Smooth muscle cell (in vitro differentiated cells): ENCODE measurements around the gene ZNF516. TPM values are rescaled to one million over a fixed set of nuclear protein-coding genes. Genes with fewer than 3 reads are reported as not detected.
A peak's percentile ranks its signal among the peaks of the same experiment; 100 is the strongest.

Source experiments
- DNase-seq: peaks from one replicate; lab custom pipeline; 2025; ENCODE audit not compliant: unreplicated experiment; lab: John Stamatoyannopoulos, UW
- H2AFZ ChIP-seq: fragments of 200-600 bp; sonication (generic); 2 replicates; pipeline ENCODE4 v1.6.0; 2016; ENCODE audit warnings: antibody characterized with exemption, low read depth, mild to moderate bottlenecking
- H3F3A ChIP-seq: fragments of 200-600 bp; sonication (generic); 2 replicates; pipeline ENCODE4 v1.6.0; 2017; ENCODE audit warnings: antibody characterized with exemption, low read depth
- H3K27ac ChIP-seq: fragments of 200-600 bp; sonication (generic); 2 replicates; pipeline ENCODE4 v1.5.1; 2016; ENCODE audit warnings: low read depth, mild to moderate bottlenecking
- H3K27me3 ChIP-seq: fragments of 200-600 bp; sonication (generic); 2 replicates; pipeline ENCODE4 v1.6.1; 2016; ENCODE audit warnings: low read depth, mild to moderate bottlenecking
- H3K36me3 ChIP-seq: fragments of 200-600 bp; sonication (generic); 2 replicates; pipeline ENCODE4 v1.5.1; 2016; ENCODE audit warnings: low read depth
- H3K4me1 ChIP-seq: fragments of 200-600 bp; sonication (generic); 2 replicates; pipeline ENCODE4 v1.5.1; 2016; ENCODE audit warnings: low read depth
- H3K4me2 ChIP-seq: fragments of 200-600 bp; sonication (generic); 2 replicates; pipeline ENCODE4 v1.6.0; 2016; ENCODE audit warnings: mild to moderate bottlenecking
- H3K4me3 ChIP-seq: fragments of 200-600 bp; sonication (generic); 2 replicates; pipeline ENCODE4 v1.5.1; 2016; ENCODE audit warnings: mild to moderate bottlenecking
- H3K79me2 ChIP-seq: fragments of 200-600 bp; sonication (generic); 2 replicates; pipeline ENCODE4 v1.6.0; 2016; ENCODE audit warnings: low read depth, mild to moderate bottlenecking
- H3K9ac ChIP-seq: fragments of 200-600 bp; sonication (generic); 2 replicates; pipeline ENCODE4 v1.6.0; 2016; ENCODE audit warnings: low read depth
- H3K9me3 ChIP-seq: fragments of 200-600 bp; sonication (generic); replicated peaks from 2 replicates; pipeline ENCODE4 v1.5.1; 2016; ENCODE audit warnings: low read depth
- H4K20me1 ChIP-seq: fragments of 200-600 bp; sonication (generic); 2 replicates; pipeline ENCODE4 v1.6.0; 2016; ENCODE audit warnings: low read depth
- CTCF ChIP-seq: fragments of 200-600 bp; sonication (generic); IDR thresholded peaks from 2 replicates; pipeline ENCODE4 v1.5.1; 2017; ENCODE audit warnings: borderline replicate concordance, mild to moderate bottlenecking, antibody characterized with exemption; ENCODE audit not compliant: insufficient read depth, poor library complexity, severe bottlenecking
- WGBS: methylation state at CpG from one replicate; pipeline ENCODE4 v1.1.7; 2016; ENCODE audit warnings: low lambda C conversion rate; 5-methylcytosine and 5-hydroxymethylcytosine counted together
- polyA plus RNA-seq: library from polyadenylated mRNA; unstranded; fragments of >200 nt; fragmentation: Nextera tagmentation; extraction: Ambion mirVana; gene quantifications from 2 replicates; pipeline ENCODE4 v1.2.1, GENCODE V29; 2016
- total RNA-seq: library from RNA; depleted of rRNA; stranded (reverse); fragments of >200 nt; gene quantifications from 2 replicates; pipeline ENCODE4 v1.2.3, GENCODE V29; 2014

ZNF516 gene
- total and polyA plus RNA-seq, 2 experiments from 2014 or later: 15.6 to 24.2 TPM

- Histone ChIP-seq H3K4me2 (no peak overlapping the region), H3K4me1 (no peaks in the 10 kb centered on the region), H3F3A (no peaks in the 10 kb centered on the region), H3K27ac (no peak overlapping the region), H3K27me3 (no peaks in the 10 kb centered on the region), H3K79me2 (peaks cover 43% of the 10 kb centered on the region), H3K4me3 (no peak overlapping the region), H2AFZ (no peak overlapping the region), H3K9me3 (no peaks in the 10 kb centered on the region), H3K36me3 (no peaks in the 10 kb centered on the region), H4K20me1 (peaks cover 83% of the 10 kb centered on the region), H3K9ac (no peak overlapping the region)
- peak; percentile 62 for TF ChIP-seq CTCF
- 58% methylated on average over 26 of the region's 26 CpGs for WGBS
- DNase-seq: peak; percentile 7
Measured at GRCh38 chr18:76380791-76381405, 114.1 kb downstream of the ZNF516 start.

- H3K36me3 ChIP-seq: no peaks in the 10 kb centered on the region
- H3F3A ChIP-seq: no peaks in the 10 kb centered on the region
- no peak overlapping the region for H3K4me2 ChIP-seq
- peaks cover 42% of the 10 kb centered on the region for H3K79me2 ChIP-seq
- H4K20me1 ChIP-seq: peaks cover 83% of the 10 kb centered on the region
- TF ChIP-seq CTCF: no peak
- no peaks in the 10 kb centered on the region for H3K9me3 ChIP-seq
- no peak overlapping the region for H3K27ac ChIP-seq
- no peak for DNase-seq
- H2AFZ ChIP-seq: no peak overlapping the region
- H3K9ac ChIP-seq: no peak overlapping the region
- H3K4me1 ChIP-seq: no peaks in the 10 kb centered on the region
- H3K4me3 ChIP-seq: no peak overlapping the region
- 92% methylated on average over 19 of the region's 19 CpGs for WGBS
- H3K27me3 ChIP-seq: no peaks in the 10 kb centered on the region
Measured at GRCh38 chr18:76380127-76380729, 114.8 kb downstream of the ZNF516 start.

- Histone ChIP-seq H2AFZ (no peak overlapping the region), H3K27me3 (no peaks in the 10 kb centered on the region), H3K4me1 (no peaks in the 10 kb centered on the region), H3F3A (no peaks in the 10 kb centered on the region), H3K9ac (no peak overlapping the region), H4K20me1 (peaks cover 83% of the 10 kb centered on the region), H3K79me2 (peaks cover 43% of the 10 kb centered on the region), H3K27ac (no peak overlapping the region), H3K4me3 (no peak overlapping the region), H3K9me3 (no peaks in the 10 kb centered on the region), H3K4me2 (no peak overlapping the region), H3K36me3 (no peaks in the 10 kb centered on the region)
- 96% methylated on average over 52 of the region's 53 CpGs for WGBS
- DNase-seq: no peak
- no peak for TF ChIP-seq CTCF
Measured at GRCh38 chr18:76379226-76380126, 115.6 kb downstream of the ZNF516 start.
